ENCODE measurements around the gene MPL.
A peak's percentile ranks its signal among the peaks of the same experiment; 100 is the strongest.
"Not testable (repeated sequence)": the region's sequence is repeated elsewhere in the genome, so short reads cannot be mapped to it uniquely, and the experiment has no call there.

The MPL gene

GRCh38 chr1:43358121-43358745, 20.6 kb downstream of the MPL start:
- no peak for DNase-seq

- DNase-seq = peak; percentile 98
Observed at GRCh38 chr1:43358746-43359693, 21.4 kb downstream of the MPL start, which contains the start of gene CDC20. Gene CDC20, plus strand, starts transcription at chr1:43358981. Its CDS starts 235 bp downstream, at chr1:43359216.

GRCh38 chr1:43359696-43360095, 22.1 kb downstream of the MPL start:
- no peak for DNase-seq

- no peak for DNase-seq
Observed at GRCh38 chr1:43360616-43361015, 23.0 kb downstream of the MPL start.

GRCh38 chr1:43363283-43363934, 25.8 kb downstream of the MPL start:
- no peak for DNase-seq

GRCh38 chr1:43363935-43364525, 26.4 kb downstream of the MPL start:
- no peak for DNase-seq

- no peak for DNase-seq
Observed at GRCh38 chr1:43365678-43366077, 28.1 kb downstream of the MPL start.

GRCh38 chr1:43366179-43366578, 28.6 kb downstream of the MPL start:
- no peak for DNase-seq

- no peak for DNase-seq
Observed at GRCh38 chr1:43366601-43367025, 29.0 kb downstream of the MPL start.

- DNase-seq = no peak
Observed at GRCh38 chr1:43367026-43367903, 29.6 kb downstream of the MPL start.

- DNase-seq = peak; percentile 66
Observed at GRCh38 chr1:43367904-43368645, 30.5 kb downstream of the MPL start, which contains the start of gene ELOVL1. Gene ELOVL1, minus strand, starts transcription at chr1:43368011. Its CDS starts 2,402 bp downstream, at chr1:43365609.

GRCh38 chr1:43368646-43369020, 31.0 kb downstream of the MPL start:
- DNase-seq = no peak

- DNase-seq = not testable (repeated sequence)
Observed at GRCh38 chr1:43369779-43370178, 32.2 kb downstream of the MPL start.

GRCh38 chr1:43370564-43370963, 32.9 kb downstream of the MPL start:
- DNase-seq = no peak

GRCh38 chr1:43372172-43372571, 34.6 kb downstream of the MPL start:
- DNase-seq = no peak

- no peak for DNase-seq
Observed at GRCh38 chr1:43373066-43373940, 35.7 kb downstream of the MPL start.

- no peak for DNase-seq
Observed at GRCh38 chr1:43376723-43377235, 39.2 kb downstream of the MPL start.

GRCh38 chr1:43377831-43378230, 40.2 kb downstream of the MPL start:
- no peak for DNase-seq

- no peak for DNase-seq
Observed at GRCh38 chr1:43379476-43379875, 41.9 kb downstream of the MPL start.

GRCh38 chr1:43381612-43382011, 44.0 kb downstream of the MPL start:
- no peak for DNase-seq
